GM21390 (cell line): ENCODE data around the gene LRSAM1.

Source experiments
- ATAC-seq: cut with Tn5 transposase; IDR thresholded peaks from one replicate; pipeline ENCODE4 v1.9.1; 2021; ENCODE audit not compliant: unreplicated experiment

LRSAM1 gene

DNA sequence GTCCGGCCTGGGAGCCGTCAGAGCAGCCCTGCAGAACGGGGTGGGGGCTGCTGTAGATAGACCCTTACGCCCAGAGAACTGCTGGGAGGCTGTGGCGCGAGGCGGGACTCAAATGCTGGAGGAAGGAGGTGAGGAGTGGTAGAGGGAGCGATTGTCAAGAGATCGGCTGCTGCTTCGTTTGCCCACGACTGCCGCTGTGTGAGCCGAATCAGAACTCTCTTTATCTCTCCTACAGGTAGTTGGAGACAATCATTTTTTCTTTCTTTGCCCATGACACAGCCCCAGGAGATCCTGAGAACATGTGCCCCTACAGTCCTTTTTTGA is 26.7 kb upstream of the LRSAM1 start:
- peak; percentile 7 for ATAC-seq

DNA sequence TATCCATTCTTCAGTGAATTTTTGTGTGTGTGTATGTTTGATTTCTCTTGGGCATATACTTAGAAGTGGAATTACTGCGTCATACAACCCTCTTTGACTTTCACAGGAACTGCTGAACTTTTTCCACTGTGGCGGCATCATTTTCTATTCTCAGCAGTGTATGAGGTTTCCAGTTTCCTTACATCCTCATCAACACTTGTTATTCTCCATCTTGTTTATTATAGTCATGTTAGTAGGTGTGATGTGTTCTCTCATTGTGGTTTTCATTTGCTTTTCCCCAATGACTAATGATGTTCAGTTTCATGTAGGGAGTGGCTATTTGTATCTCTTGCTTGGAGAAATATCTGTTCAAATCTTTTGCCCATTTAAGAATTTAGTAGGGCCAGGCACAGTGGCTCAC is 24.6 kb upstream of the LRSAM1 start:
- no peak for ATAC-seq

DNA sequence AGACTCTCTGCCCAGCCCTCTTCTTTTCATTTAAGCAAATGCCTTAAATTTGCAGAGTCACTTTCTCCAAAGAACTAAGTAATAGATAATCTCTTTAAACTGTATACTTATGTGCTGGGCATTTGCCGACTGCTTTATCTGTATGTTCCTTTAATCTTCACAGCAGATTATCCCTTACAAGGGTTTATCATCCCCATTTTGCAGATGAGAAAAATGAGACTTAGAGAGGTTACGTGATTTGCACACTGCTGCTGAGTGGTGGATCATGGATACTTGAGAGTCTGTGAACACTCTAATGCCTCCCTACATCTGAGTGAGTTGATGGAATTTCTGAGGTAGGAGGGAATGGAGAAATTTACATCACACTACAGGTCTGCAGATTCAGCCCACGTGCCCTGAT is 23.0 kb upstream of the LRSAM1 start:
- ATAC-seq, result no peak

DNA sequence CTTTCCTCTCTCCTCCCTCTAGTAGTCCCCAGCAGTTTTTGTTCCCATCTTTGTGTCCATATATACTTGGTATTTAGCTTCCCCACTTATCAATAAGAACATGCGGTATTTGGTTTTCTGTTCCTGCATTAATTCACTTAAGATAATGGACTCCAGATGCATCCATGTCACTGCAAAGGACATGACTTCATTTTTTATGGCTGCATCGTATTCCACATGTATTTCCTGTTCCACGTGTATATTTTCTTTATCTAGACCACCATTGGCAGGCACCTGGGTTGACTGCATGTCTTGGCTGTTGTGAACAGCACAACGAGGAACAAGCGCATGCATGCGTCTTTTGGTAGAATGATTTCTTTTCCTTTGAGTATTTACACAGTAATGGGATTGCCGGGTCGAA is 20.9 kb upstream of the LRSAM1 start:
- no peak for ATAC-seq

DNA sequence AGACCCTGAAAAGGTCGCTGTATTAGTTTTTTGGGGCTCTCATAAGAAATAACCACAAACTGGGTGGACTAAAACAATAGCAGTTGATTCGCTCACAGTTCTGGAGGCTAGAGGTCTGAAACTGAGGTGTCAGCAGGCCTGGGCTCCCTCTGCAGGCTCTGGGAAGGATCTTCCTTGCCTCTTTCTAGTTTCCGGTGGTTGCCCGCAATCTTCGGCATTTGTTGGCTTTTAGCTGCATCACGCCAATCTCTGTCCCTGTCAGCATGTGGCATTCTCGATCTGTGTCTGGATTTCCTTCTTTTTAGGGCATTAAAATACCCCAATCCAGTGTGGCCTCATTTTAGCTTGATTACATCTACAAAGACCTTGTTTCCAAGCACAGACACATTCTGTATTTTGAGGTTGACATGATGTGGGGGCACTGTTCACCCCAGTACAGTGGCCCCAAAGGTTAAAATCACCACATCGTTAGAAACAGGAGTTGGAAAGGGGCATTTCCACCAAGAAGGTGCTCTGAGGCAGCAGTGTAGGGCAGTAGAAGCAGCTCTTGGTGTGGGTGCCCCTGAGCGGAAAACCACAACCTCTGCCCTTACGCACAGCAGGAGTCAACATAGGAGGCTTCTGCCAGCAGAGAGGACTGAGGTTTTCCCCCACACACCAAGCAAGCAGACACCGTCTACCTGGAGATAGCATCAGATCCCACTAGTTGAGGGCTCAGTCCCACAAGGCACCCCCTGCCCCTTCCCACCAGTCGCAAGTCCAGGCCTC is 13.6 kb upstream of the LRSAM1 start:
- no peak for ATAC-seq

DNA sequence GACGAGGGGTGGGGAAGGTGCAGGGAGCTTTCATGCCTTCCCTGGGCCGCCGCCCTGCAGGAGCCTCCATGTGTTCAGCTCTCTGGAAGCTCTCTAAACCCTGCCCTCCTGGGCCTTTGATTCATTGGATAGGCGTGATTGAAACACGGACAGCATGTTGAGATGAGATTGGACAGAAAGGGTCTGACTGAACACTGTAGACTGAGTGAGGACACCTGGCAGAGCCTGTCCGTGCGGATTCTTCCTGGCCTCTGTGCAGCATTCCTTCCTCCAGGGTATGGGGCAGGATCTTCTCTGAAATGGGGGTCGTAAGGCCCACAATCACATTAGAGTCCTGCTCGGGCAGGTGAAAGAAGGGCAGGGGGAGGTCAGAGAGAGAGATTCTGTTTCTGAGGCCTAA is 12.9 kb upstream of the LRSAM1 start:
- ATAC-seq, result no peak

DNA sequence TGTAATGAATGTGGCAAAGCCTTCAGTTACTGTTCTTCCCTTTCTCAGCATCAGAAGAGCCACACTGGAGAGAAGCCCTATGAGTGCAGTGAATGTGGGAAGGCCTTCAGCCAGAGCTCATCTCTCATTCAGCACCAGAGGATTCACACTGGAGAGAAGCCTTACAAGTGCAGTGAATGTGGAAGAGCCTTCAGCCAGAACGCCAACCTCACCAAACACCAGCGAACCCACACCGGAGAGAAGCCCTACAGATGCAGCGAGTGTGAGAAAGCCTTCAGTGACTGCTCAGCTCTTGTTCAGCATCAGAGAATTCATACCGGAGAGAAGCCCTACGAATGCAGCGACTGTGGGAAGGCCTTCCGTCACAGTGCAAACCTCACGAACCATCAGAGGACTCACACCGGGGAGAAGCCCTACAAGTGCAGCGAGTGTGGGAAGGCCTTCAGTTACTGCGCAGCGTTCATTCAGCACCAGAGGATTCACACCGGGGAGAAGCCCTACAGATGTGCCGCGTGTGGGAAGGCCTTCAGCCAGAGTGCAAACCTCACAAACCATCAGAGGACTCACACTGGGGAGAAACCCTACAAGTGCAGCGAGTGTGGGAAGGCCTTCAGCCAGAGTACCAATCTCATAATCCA is 6.9 kb upstream of the LRSAM1 start:
- no peak for ATAC-seq

DNA sequence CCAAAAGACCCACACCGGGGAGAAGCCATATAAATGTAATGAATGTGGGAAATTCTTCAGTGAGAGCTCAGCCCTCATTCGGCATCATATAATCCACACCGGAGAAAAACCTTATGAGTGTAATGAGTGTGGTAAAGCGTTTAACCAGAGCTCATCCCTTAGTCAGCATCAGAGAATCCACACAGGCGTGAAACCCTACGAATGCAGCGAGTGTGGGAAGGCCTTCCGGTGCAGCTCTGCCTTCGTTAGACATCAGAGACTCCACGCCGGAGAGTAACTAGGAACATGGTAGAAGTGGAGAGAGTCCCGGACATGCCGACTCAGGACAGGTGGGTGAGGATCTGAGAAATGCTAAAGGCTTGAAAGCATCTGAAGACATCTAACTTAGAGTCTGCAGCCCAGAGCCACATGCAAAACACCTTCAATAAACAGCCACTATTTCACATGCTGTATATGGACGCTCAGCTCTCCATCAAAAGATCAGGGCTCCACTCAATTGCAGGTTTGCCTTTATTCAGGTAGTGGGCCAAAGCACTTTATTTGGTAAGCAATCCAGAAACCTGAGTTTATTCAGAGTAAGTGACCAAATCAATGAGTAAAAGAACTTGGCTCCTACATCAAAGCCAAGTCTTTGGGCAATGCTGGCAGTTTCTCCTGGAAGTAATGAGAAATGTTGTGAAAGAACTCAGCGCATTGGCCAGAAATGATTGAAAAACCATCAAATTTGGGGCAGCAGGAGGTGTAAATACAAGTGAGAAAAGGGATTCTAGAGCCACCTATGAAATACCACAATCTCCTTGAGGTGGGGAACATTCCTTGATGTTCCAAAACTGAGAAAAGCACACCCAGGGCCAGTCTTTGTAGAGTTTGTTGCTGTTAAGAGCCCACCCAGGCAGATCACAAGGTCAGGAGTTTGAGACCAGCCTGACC is 6.1 kb upstream of the LRSAM1 start:
- no peak for ATAC-seq

DNA sequence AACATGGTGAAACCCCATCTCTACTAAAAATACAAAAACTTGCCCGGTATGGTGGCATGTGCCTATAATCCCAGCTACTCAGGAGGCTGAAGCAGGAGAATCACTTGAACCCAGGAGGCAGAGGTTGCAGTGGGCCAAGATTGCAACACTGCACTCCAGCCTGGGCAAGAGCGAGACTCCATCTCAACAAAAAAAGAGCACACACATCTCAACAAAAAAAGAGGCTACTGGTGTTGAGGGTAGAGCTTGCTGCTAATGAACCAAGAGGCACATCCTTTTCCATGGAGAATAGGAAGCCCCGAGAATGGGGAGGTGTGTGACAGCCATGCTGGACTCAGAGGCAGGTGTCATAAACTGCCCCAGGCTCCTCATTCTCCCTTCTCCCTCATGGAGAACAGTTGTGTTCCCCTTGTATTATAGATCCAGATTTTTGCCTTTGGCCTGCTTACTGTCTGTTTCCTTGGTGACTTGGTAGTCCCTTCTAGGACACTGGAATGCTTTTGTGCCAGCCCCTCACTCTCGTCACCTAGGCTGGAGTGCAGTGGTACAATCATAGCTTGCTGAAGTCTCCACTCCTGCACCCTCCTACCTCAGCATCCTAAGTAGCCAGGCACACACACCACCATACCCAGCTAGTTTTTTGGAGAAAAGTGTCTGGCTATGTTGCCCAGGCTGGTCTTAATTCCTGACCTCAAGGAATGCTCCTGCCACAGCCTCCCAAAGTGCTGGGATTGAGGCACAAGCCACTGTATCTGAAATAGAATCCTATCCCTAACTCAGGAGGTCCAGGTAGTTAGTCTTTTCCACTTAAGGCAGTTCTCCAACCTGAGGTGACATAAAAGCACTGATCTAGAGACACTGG is 5.2 kb upstream of the LRSAM1 start:
- no peak for ATAC-seq

DNA sequence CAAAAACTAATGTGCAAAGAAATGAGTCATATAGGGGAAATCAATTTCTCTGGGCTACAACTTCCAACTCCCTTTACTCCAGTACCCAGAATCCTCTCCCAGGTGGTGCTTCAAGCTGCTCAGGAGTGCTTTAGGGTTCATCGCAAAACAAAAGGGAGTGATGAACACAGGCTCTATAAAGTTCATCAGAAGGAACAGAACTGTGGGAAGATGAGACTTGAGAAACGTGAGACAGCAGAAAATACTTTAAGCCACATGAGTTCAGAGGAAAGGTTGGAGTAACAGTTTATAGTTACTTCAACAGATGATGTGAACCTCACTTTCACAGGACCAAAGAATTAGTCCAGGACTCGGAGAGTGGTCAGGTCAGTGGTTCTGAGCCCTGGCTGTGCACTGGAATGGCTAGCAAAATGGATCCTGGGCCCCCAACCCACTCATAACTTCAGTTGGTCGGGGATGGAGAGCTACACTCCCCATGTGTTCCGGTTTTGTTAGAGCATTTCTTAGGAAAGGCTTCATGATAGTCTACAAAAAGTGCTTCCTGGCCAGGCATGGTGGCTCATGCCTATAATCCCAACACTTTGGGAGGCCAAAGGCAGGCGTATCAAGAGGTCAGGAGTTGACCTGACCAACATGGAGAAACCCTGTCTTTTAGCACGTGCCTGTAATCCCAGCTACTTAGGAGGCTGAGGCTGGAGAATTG is 4.4 kb upstream of the LRSAM1 start:
- ATAC-seq, result no peak

DNA sequence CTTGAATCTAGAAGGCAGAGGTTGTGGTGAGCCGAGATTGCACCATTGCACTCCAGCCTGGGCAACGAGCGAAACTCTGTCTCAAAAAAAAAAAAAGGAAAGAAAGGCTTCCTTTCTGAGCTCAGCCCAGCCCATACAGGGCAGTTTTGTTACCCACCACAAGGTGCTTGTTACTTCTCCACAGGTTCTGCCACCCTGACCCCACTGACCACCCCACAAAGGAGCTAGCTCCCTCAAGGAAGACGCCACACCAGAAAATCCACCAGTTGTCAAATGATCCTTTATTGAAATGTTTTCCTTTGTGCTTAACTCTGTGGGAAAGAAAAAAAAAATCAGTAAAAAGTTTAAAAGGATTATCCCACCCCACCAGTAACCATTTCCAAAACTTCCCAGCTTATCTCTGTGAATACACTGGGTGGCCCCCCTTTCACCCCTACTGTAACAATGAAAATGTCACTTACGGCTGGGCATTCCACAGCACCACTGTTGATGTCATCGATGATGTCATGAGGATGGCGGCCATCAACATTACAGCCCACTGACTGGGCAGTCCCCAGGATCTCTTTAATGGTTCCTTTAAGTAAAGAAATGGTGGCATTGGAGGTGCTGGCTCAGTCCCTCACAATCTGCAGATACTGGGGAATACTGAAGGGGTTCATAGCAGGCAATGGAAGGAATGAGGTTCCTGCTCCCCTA is 3.7 kb upstream of the LRSAM1 start:
- ATAC-seq, result no peak

DNA sequence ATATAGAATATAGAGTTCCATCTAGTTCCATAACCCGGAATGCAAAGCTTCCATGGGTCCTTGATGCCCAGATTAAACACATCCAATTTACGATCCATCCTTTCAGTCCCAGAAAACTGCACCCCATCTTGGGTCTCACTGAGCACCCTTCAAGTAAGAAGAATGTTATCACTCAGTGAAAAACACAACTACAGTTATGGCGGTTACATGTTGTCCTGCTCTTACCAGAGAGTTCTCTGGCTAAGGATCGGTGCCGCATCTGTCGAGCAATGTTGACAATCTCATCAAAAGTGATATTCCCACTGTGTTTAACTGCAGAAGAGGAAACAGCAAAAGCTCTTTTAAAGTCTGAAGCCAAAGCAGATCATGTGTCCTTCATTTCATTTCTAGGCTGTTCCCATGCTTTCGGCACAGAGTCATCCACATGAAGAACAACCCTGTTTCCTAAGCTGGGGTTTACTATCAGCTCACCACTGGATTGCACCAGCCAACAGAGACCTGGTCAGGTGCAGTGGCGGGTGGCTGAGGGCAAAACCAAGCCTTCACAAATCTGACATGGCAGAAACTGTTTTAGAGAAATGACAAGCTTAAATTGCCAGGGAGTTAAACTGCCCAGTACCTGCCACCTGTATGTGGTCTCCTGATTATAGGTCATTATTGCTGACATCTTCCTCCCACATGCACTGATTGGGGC is 3.1 kb upstream of the LRSAM1 start:
- no peak for ATAC-seq

DNA sequence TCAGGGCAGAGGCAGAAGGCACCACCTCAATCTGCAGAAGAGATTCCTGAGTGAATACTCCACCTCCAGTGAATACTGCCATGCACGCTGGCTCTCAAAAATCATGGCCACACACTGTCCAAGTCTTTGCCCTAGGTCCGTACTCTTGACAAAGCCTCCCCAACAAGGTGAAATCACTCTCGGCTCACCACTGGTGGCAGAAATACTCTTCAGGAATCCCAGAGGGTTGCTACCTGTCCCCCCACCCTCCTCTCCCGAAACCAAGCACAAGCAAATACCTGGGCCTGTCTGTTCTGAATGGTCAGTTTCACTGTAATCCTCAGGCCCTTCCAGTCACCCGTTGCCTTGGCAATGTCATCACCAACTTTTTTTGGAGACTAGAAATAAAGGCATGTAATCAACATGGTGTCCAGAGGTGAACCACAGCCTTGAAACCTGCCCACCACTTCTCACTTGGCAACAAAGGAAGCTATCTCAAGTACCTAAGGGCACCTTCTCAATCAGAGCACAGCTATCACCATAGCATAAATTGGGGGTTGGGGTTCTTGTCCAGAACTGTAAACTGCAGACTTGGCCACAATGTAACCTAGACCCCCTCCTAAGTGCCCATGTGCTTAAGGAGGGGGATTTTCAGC is 1.9 kb upstream of the LRSAM1 start:
- no peak for ATAC-seq

DNA sequence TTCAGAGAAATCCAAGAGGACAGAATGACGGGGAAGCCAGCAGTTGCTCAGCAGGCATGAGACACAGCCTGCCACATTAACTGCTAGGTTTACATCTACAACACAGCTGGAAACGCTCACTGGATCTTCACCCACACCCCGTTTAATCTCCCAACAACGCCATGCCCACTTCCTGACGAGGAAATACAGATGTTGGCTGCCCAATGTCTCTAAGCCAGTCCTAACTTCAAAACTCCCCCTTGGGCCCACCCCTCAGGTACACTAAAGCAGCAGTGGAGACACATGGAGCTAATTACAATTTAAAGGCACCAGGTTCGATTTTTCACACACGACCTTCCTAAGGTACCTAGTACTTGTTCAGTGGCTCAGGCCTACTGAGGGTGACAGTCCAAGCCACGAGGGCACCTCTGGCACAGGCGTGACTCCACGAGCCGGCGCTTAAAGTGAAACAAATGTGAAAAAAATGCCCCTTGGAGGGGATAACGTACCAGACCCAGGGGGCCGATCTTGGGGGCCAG is 1.0 kb upstream of the LRSAM1 start:
- ATAC-seq, result peak; percentile 1

DNA sequence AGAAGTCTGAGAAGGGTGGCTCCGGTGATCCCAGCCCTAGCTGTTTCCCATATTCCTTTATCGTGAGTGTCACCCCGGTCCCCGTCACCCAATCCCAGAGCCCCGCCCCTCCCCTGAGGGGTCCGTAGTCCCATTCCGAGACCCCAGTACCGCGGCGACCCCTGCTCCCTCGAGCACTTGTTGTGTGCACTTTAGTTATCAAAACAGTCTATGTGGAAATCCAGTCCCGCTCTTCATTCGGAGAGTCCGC is 223 bp downstream of the LRSAM1 start:
- ATAC-seq, result peak; percentile 8

DNA sequence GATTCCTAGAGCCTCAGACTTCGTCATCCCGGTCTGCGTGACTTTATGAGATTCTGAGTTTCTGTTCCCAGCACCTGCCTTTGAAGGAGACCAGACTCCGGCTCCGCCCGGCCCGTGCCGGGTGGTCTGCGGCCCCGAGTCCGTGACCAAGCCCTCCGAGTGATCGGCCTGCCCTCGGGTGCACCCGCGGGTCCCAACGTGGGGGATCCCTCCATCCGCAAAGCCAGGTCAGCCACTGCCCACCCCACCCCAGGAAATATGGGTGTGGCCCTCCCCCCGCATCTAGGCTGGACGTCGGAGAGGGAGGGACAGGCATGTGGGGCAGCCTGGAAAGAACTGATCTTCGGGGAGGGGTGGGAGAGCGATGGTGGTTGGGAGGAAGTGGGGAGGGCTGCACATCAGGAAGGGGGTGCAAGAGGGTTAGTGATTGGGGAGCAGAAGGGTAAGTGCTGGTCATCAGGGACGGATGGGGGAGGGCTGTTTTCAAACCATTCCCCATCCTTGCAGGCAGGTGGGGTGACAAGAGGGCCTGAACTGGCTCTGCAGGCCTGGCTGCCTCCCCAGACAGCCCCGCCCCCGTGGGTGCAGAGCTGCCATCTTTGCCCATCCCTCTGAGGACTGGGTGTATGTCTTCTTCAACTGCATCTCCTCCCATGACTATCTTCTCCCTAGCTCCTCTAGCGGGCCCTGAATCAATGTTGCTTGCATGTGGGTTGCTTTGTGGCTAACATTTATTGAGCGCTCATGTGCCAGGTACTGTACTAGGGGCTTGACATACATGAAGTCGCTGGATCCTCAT is 747 bp downstream of the LRSAM1 start:
- ATAC-seq, result peak; percentile 7

DNA sequence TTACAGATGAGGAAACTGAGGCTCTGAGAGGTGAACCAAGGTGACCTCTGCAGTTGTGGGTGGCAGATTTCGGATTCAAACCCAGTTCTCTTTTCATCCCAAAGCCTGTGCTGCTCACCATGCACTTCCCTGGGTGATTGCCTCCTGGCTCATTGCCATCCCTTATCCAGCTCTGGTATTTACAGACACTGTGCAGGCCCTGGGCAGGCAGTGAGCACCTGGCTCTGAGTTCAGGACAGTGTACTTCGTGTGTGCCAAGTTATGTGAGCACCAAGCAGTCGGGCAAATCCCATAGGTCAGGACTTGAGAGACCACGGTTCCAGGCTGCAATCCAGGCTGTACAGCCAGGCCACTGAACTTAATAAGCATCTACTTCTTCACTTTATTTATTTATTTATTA is 1.4 kb downstream of the LRSAM1 start:
- ATAC-seq, result no peak
